Progenitor cell of endocrine pancreas (in vitro differentiated cells): Measurements from ENCODE around the gene LCTL. TPM values are rescaled to one million over a fixed set of nuclear protein-coding genes. Genes with fewer than 3 reads are reported as not detected.
A peak's percentile ranks its signal among the peaks of the same experiment; 100 is the strongest.

Experiments used
- DNase-seq: peaks from one replicate; pipeline ENCODE4 v3.0.0; 2021; ENCODE audit warnings: low spot score; ENCODE audit not compliant: unreplicated experiment
- H3K27ac Mint-ChIP-seq: 2 replicates; pipeline ENCODE4 v1.8.0; 2021; ENCODE audit warnings: mild to moderate bottlenecking, moderate library complexity, mixed read lengths
- H3K27me3 Mint-ChIP-seq: 2 replicates; pipeline ENCODE4 v1.8.0; 2021; ENCODE audit warnings: mixed read lengths
- H3K36me3 Mint-ChIP-seq: 2 replicates; pipeline ENCODE4 v1.8.0; 2022; ENCODE audit warnings: mixed read lengths; ENCODE audit not compliant: insufficient read depth
- H3K4me1 Mint-ChIP-seq: 2 replicates; pipeline ENCODE4 v1.8.0; 2021; ENCODE audit warnings: low read depth, mixed read lengths
- H3K4me3 Mint-ChIP-seq: 2 replicates; pipeline ENCODE4 v1.8.0; 2021; ENCODE audit warnings: low read depth, mild to moderate bottlenecking, moderate library complexity, mixed read lengths
- H3K9me3 Mint-ChIP-seq: 2 replicates; pipeline ENCODE4 v1.8.0; 2021; ENCODE audit warnings: low read depth, mixed read lengths
- total RNA-seq: library from RNA; stranded (reverse); gene quantifications from 2 replicates; pipeline ENCODE4 v1.2.1, GENCODE V29; 2021
- TF ChIP-seq, protein P1 (sequence below): fragments of 200-600 bp; sonication (generic); IDR thresholded peaks from one replicate; pipeline ENCODE4 v1.5.0; 2021; ENCODE audit warnings: antibody characterized with exemption, mild to moderate bottlenecking; ENCODE audit not compliant: unreplicated experiment

LCTL gene
- total RNA-seq, 1 donor from 2014 or later: 1.5 TPM

DNA sequence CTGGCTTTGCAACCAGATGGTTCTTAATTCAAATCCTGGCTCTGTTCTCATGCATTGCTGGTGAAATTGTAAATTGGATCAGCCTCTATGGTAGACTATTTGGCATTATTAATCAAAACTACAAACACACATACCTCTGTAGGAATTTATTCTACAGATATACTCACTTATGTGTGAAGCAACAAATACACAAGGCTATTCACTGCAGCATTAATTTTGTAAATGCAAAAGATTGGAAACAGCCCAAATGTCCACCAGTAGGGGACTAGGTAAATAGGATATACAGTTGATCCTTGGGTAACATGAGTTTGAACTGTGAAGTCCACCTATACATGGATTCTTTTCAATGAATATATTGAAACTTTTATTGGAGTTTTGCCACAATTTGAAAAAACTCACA lies 29.5 kb upstream of the LCTL start:
- Mint-ChIP-seq H3K4me3 (no peak overlapping the region), H3K27ac (no peak overlapping the region), H3K4me1 (peaks cover 17% of the 10 kb centered on the region), H3K27me3 (peaks cover 23% of the 10 kb centered on the region), H3K36me3 (no peaks in the 10 kb centered on the region), H3K9me3 (no peaks in the 10 kb centered on the region)
- DNase-seq: no peak
- TF ChIP-seq, protein P1, sequence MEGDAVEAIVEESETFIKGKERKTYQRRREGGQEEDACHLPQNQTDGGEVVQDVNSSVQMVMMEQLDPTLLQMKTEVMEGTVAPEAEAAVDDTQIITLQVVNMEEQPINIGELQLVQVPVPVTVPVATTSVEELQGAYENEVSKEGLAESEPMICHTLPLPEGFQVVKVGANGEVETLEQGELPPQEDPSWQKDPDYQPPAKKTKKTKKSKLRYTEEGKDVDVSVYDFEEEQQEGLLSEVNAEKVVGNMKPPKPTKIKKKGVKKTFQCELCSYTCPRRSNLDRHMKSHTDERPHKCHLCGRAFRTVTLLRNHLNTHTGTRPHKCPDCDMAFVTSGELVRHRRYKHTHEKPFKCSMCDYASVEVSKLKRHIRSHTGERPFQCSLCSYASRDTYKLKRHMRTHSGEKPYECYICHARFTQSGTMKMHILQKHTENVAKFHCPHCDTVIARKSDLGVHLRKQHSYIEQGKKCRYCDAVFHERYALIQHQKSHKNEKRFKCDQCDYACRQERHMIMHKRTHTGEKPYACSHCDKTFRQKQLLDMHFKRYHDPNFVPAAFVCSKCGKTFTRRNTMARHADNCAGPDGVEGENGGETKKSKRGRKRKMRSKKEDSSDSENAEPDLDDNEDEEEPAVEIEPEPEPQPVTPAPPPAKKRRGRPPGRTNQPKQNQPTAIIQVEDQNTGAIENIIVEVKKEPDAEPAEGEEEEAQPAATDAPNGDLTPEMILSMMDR: no peak

DNA sequence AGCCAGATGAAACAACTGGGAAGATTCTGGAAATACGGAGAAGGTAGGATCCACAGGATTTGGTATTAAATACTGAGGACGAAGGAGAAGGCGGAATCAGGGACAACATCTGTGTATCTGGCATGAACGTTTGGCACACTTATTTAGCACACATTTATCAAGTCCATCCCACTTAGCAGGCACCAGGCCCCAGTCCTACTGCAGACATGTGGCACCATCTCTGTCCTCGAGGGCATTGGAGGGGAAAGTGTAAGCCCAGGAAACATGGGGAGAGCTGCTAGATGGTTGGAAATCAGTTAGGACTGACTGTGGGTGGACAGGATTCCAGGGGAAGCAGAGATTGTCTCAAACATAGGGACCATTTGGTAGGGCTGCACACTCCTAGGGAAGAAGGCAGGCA lies 29.0 kb upstream of the LCTL start:
- no peaks in the 10 kb centered on the region for H3K36me3 Mint-ChIP-seq
- no peak overlapping the region for H3K4me3 Mint-ChIP-seq
- H3K4me1 Mint-ChIP-seq: peaks cover 19% of the 10 kb centered on the region
- no peak overlapping the region for H3K27ac Mint-ChIP-seq
- DNase-seq: no peak
- TF ChIP-seq, protein P1: no peak
- H3K9me3 Mint-ChIP-seq: no peaks in the 10 kb centered on the region
- peaks cover 21% of the 10 kb centered on the region for H3K27me3 Mint-ChIP-seq

DNA sequence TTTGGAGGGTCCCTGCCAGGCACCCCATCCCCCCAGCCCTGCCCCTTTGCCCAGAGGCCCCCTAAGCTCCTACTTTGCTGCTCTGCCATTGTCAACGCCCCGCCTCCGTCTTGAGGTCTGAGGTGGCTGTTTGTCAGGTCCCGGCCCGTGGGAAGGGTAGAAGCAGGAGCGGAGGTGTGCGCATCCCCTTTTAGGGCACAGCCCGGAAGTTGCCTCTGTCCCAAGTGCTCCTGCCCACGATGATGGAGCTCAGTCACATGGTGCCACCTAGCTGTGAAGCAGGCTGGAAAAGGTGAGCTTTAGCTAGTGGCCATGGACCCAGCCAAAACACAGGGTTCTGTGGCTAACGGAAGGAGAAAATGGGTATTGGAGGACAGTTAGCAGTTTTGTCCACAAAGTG lies 28.5 kb upstream of the LCTL start:
- peaks cover 19% of the 10 kb centered on the region for H3K4me1 Mint-ChIP-seq
- no peaks in the 10 kb centered on the region for H3K36me3 Mint-ChIP-seq
- H3K4me3 Mint-ChIP-seq: no peak overlapping the region
- no peak overlapping the region for H3K27ac Mint-ChIP-seq
- H3K9me3 Mint-ChIP-seq: no peaks in the 10 kb centered on the region
- DNase-seq: no peak
- peaks cover 17% of the 10 kb centered on the region for H3K27me3 Mint-ChIP-seq
- TF ChIP-seq, protein P1: no peak

DNA sequence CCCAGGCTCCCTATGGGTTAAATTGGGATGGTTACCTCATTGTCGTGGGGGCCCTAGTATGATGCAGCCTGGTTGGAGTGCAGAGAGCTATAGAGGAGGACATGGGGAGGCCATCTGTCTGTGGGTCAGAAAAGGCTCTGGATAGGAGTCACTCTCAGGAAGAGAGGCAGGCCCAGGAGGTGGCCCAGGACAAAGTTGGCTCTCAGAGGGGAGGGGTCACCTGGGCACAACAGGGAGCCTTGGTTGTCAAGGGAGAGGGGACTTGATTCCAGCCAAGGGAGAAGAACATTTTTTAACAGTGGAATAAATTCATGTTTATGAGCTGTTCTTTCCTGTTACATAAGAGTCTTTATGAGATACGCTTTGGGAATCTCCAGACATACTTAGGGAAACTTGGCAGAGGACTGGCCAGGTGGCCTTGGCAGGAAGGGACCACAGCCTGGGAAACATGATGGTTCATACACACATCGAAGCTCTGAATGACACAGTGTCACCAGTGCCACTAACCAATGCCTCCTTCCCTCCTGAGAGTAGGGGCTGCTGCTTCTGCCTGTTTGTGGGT lies 27.5 kb upstream of the LCTL start:
- peaks cover 19% of the 10 kb centered on the region for H3K4me1 Mint-ChIP-seq
- H3K27ac Mint-ChIP-seq: peak overlapping the region; percentile 29
- DNase-seq: no peak
- H3K4me3 Mint-ChIP-seq: no peak overlapping the region
- TF ChIP-seq, protein P1: no peak
- H3K27me3 Mint-ChIP-seq: peaks cover 13% of the 10 kb centered on the region
- no peaks in the 10 kb centered on the region for H3K9me3 Mint-ChIP-seq
- no peaks in the 10 kb centered on the region for H3K36me3 Mint-ChIP-seq

DNA sequence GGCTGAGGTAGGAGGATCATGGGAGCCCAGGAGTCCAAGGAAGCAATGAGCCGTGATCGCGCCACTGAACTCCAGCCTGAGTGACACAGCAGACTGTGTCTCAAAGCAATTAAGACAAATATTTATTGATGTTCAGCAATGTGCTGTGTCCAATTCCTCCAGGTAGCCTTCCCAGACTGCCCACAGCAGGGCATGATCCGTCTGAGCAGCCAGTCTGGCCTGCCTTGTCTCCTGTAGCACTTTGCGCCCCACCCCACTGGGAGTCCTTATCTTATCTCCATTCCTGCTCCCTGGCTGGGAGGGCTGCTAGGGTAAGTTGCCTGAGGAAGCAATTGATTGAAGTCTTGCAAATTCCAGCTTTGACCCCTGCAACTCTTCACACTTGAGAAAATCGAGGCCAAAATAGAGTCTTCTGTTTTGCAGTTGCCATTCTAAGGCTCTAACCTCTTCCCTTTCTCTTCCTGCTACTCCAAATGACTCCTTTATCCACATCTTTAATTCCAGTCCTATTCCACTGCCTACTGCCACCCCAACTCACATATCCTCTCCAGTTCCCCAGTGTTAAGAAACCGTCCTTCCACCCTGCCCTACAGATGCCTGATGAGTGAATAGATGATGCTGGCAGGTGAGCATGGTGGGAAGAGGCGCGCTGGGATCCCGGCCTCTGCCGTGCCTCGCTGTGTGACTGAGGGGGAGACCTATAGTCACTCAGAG lies 26.9 kb upstream of the LCTL start:
- Mint-ChIP-seq H3K4me3 (peak overlapping the region; percentile 35), H3K4me1 (peaks cover 20% of the 10 kb centered on the region), H3K36me3 (no peaks in the 10 kb centered on the region), H3K27ac (peak overlapping the region; percentile 38), H3K27me3 (peaks cover 15% of the 10 kb centered on the region), H3K9me3 (no peaks in the 10 kb centered on the region)
- TF ChIP-seq, protein P1: no peak
- peak; percentile 16 for DNase-seq
